Measurements from ENCODE around the gene BPIFB1.
A peak's percentile ranks its signal among the peaks of the same experiment; 100 is the strongest.

The BPIFB1 gene

GRCh38 chr20:33252460-33252859 is 30.6 kb upstream of the BPIFB1 start:
- peaks cover 0 to 3% (median 2%) of the 10 kb centered on the region in 5 experiments for H3K9me3 ChIP-seq (ENCODE audit: control extremely low read depth in 1 of 5, control insufficient read depth in 4 of 5, insufficient read depth in 2 of 5, low read depth in 1 of 5, low read length in 4 of 5)
- H3K27me3 ChIP-seq (replicated peaks in 2 of 5; ENCODE audit: control insufficient read depth in 4 of 5, insufficient read depth in 5 of 5, low read length in 4 of 5) = no peaks in the 10 kb centered on the region
- CTCF ChIA-PET = interaction anchor here (0.9 kb wide), 1 partner anchor 10 kb away, joined by 3 read pairs; no protein-coding TSS in a partner anchor
- no peaks in the 10 kb centered on the region for H3K36me3 ChIP-seq (ENCODE audit: control insufficient read depth in 4 of 4, insufficient read depth in 4 of 4, low read length in 3 of 4)
- POLR2A ChIA-PET = no interaction called here
- H3K4me1 ChIP-seq (ENCODE audit: control extremely low read depth in 1 of 4, control insufficient read depth in 4 of 4, insufficient read depth in 4 of 4, low read length in 3 of 4) = no peaks in the 10 kb centered on the region
- DNase-seq = no peak
- 90% methylated on average over 1 of the region's 3 CpGs for WGBS (ENCODE audit: insufficient coverage)
- no peak overlapping the region for H3K27ac ChIP-seq (ENCODE audit: insufficient read depth in 1 of 2, low read depth in 1 of 2, low read length in 2 of 2, poor library complexity in 1 of 2, severe bottlenecking in 2 of 2)
- H3K4me3 ChIP-seq (ENCODE audit: control insufficient read depth in 1 of 7, extremely low read depth in 1 of 7, insufficient read depth in 4 of 7, low read depth in 2 of 7, low read length in 6 of 7) = no peak overlapping the region

- no peak for DNase-seq
- no CpG with 5 or more reads among the region's 2 CpGs for WGBS (ENCODE audit: insufficient coverage)
- ChIA-PET CTCF (no interaction called here), POLR2A (no interaction called here)
- peaks cover 0 to 3% (median 2%) of the 10 kb centered on the region in 5 experiments for H3K9me3 ChIP-seq (ENCODE audit: control extremely low read depth in 1 of 5, control insufficient read depth in 4 of 5, insufficient read depth in 2 of 5, low read depth in 1 of 5, low read length in 4 of 5)
- H3K4me1 ChIP-seq (ENCODE audit: control extremely low read depth in 1 of 4, control insufficient read depth in 4 of 4, insufficient read depth in 4 of 4, low read length in 3 of 4) = no peaks in the 10 kb centered on the region
- H3K27ac ChIP-seq (ENCODE audit: insufficient read depth in 1 of 2, low read depth in 1 of 2, low read length in 2 of 2, poor library complexity in 1 of 2, severe bottlenecking in 2 of 2) = no peak overlapping the region
- H3K4me3 ChIP-seq (ENCODE audit: control insufficient read depth in 1 of 7, extremely low read depth in 1 of 7, insufficient read depth in 4 of 7, low read depth in 2 of 7, low read length in 6 of 7) = no peak overlapping the region
- H3K27me3 ChIP-seq (replicated peaks in 2 of 5; ENCODE audit: control insufficient read depth in 4 of 5, insufficient read depth in 5 of 5, low read length in 4 of 5) = peaks cover 0 to 2% (median 0%) of the 10 kb centered on the region in 5 experiments
- no peaks in the 10 kb centered on the region for H3K36me3 ChIP-seq (ENCODE audit: control insufficient read depth in 4 of 4, insufficient read depth in 4 of 4, low read length in 3 of 4)
These were observed 28.0 kb upstream of the BPIFB1 start for GRCh38 chr20:33255005-33255404.

- ChIA-PET POLR2A (no interaction called here), CTCF (no interaction called here)
- Histone ChIP-seq H3K27ac (ENCODE audit: insufficient read depth in 1 of 2, low read depth in 1 of 2, low read length in 2 of 2, poor library complexity in 1 of 2, severe bottlenecking in 2 of 2) (no peak overlapping the region), H3K4me3 (ENCODE audit: control insufficient read depth in 1 of 7, extremely low read depth in 1 of 7, insufficient read depth in 4 of 7, low read depth in 2 of 7, low read length in 6 of 7) (no peak overlapping the region), H3K36me3 (ENCODE audit: control insufficient read depth in 4 of 4, insufficient read depth in 4 of 4, low read length in 3 of 4) (no peaks in the 10 kb centered on the region), H3K9me3 (ENCODE audit: control extremely low read depth in 1 of 5, control insufficient read depth in 4 of 5, insufficient read depth in 2 of 5, low read depth in 1 of 5, low read length in 4 of 5) (peaks cover 0 to 5% (median 2%) of the 10 kb centered on the region in 5 experiments), H3K27me3 (replicated peaks in 2 of 5; ENCODE audit: control insufficient read depth in 4 of 5, insufficient read depth in 5 of 5, low read length in 4 of 5) (peaks cover 0 to 2% (median 0%) of the 10 kb centered on the region in 5 experiments), H3K4me1 (ENCODE audit: control extremely low read depth in 1 of 4, control insufficient read depth in 4 of 4, insufficient read depth in 4 of 4, low read length in 3 of 4) (peaks cover 0 to 5% (median 4%) of the 10 kb centered on the region in 4 experiments)
- WGBS (ENCODE audit: insufficient coverage) = 96% methylated on average over 2 of the region's 5 CpGs
- no peak for DNase-seq
These were observed 25.8 kb upstream of the BPIFB1 start for GRCh38 chr20:33257237-33257636.

GRCh38 chr20:33259371-33259770 is 23.6 kb upstream of the BPIFB1 start:
- no peak for DNase-seq
- POLR2A ChIA-PET = no interaction called here
- Histone ChIP-seq H3K4me1 (ENCODE audit: control extremely low read depth in 1 of 4, control insufficient read depth in 4 of 4, insufficient read depth in 4 of 4, low read length in 3 of 4) (peaks cover 0 to 11% (median 8%) of the 10 kb centered on the region in 4 experiments), H3K9me3 (ENCODE audit: control extremely low read depth in 1 of 5, control insufficient read depth in 4 of 5, insufficient read depth in 2 of 5, low read depth in 1 of 5, low read length in 4 of 5) (peaks cover 0 to 3% (median 2%) of the 10 kb centered on the region in 5 experiments), H3K27me3 (replicated peaks in 2 of 5; ENCODE audit: control insufficient read depth in 4 of 5, insufficient read depth in 5 of 5, low read length in 4 of 5) (peaks cover 0 to 2% (median 0%) of the 10 kb centered on the region in 5 experiments), H3K4me3 (ENCODE audit: control insufficient read depth in 1 of 7, extremely low read depth in 1 of 7, insufficient read depth in 4 of 7, low read depth in 2 of 7, low read length in 6 of 7) (no peak overlapping the region), H3K27ac (ENCODE audit: insufficient read depth in 1 of 2, low read depth in 1 of 2, low read length in 2 of 2, poor library complexity in 1 of 2, severe bottlenecking in 2 of 2) (no peak overlapping the region), H3K36me3 (ENCODE audit: control insufficient read depth in 4 of 4, insufficient read depth in 4 of 4, low read length in 3 of 4) (no peaks in the 10 kb centered on the region)
- CTCF ChIA-PET = interaction anchor here (1.4 to 1.7 kb wide), 2 partner anchors 29 to 40 kb away, joined by 3 to 5 read pairs; no protein-coding TSS in a partner anchor
- 61% methylated on average over 5 of the region's 5 CpGs for WGBS (ENCODE audit: insufficient coverage)

- Histone ChIP-seq H3K36me3 (ENCODE audit: control insufficient read depth in 4 of 4, insufficient read depth in 4 of 4, low read length in 3 of 4) (no peaks in the 10 kb centered on the region), H3K27me3 (replicated peaks in 2 of 5; ENCODE audit: control insufficient read depth in 4 of 5, insufficient read depth in 5 of 5, low read length in 4 of 5) (peaks cover 0 to 2% (median 0%) of the 10 kb centered on the region in 5 experiments), H3K9me3 (ENCODE audit: control extremely low read depth in 1 of 5, control insufficient read depth in 4 of 5, insufficient read depth in 2 of 5, low read depth in 1 of 5, low read length in 4 of 5) (peaks cover 0 to 2% (median 0%) of the 10 kb centered on the region in 5 experiments), H3K4me1 (ENCODE audit: control extremely low read depth in 1 of 4, control insufficient read depth in 4 of 4, insufficient read depth in 4 of 4, low read length in 3 of 4) (peaks cover 0 to 11% (median 8%) of the 10 kb centered on the region in 4 experiments), H3K4me3 (ENCODE audit: control insufficient read depth in 1 of 7, extremely low read depth in 1 of 7, insufficient read depth in 4 of 7, low read depth in 2 of 7, low read length in 6 of 7) (no peak overlapping the region), H3K27ac (ENCODE audit: insufficient read depth in 1 of 2, low read depth in 1 of 2, low read length in 2 of 2, poor library complexity in 1 of 2, severe bottlenecking in 2 of 2) (no peak overlapping the region)
- CTCF ChIA-PET = no interaction called here
- POLR2A ChIA-PET = no interaction called here
- 100% methylated on average over 3 of the region's 4 CpGs for WGBS (ENCODE audit: insufficient coverage)
- DNase-seq = peak in 2 of 3 donors; percentile 16 to 17
These were observed 21.5 kb upstream of the BPIFB1 start for GRCh38 chr20:33261465-33261864.

GRCh38 chr20:33262658-33263065 is 20.4 kb upstream of the BPIFB1 start:
- DNase-seq = peak; percentile 41 to 54 (median 52)
- Histone ChIP-seq H3K4me1 (ENCODE audit: control extremely low read depth in 1 of 4, control insufficient read depth in 4 of 4, insufficient read depth in 4 of 4, low read length in 3 of 4) (peaks cover 0 to 14% (median 9%) of the 10 kb centered on the region in 4 experiments), H3K9me3 (ENCODE audit: control extremely low read depth in 1 of 5, control insufficient read depth in 4 of 5, insufficient read depth in 2 of 5, low read depth in 1 of 5, low read length in 4 of 5) (peaks cover 0 to 2% (median 0%) of the 10 kb centered on the region in 5 experiments), H3K27me3 (replicated peaks in 2 of 5; ENCODE audit: control insufficient read depth in 4 of 5, insufficient read depth in 5 of 5, low read length in 4 of 5) (peaks cover 0 to 2% (median 0%) of the 10 kb centered on the region in 5 experiments), H3K27ac (ENCODE audit: insufficient read depth in 1 of 2, low read depth in 1 of 2, low read length in 2 of 2, poor library complexity in 1 of 2, severe bottlenecking in 2 of 2) (no peak overlapping the region), H3K4me3 (ENCODE audit: control insufficient read depth in 1 of 7, extremely low read depth in 1 of 7, insufficient read depth in 4 of 7, low read depth in 2 of 7, low read length in 6 of 7) (no peak overlapping the region), H3K36me3 (ENCODE audit: control insufficient read depth in 4 of 4, insufficient read depth in 4 of 4, low read length in 3 of 4) (no peaks in the 10 kb centered on the region)
- ChIA-PET POLR2A (no interaction called here), CTCF (interaction anchor here (0.6 to 1.3 kb wide), 6 partner anchors 10 to 37 kb away, joined by 3 read pairs; partner anchors contain the start of gene BPIFA1)
- WGBS (ENCODE audit: insufficient coverage) = 44% methylated on average over 4 of the region's 5 CpGs

GRCh38 chr20:33263784-33264183 is 19.2 kb upstream of the BPIFB1 start:
- H3K36me3 ChIP-seq (ENCODE audit: control insufficient read depth in 4 of 4, insufficient read depth in 4 of 4, low read length in 3 of 4) = no peaks in the 10 kb centered on the region
- peaks cover 0 to 2% (median 0%) of the 10 kb centered on the region in 5 experiments for H3K9me3 ChIP-seq (ENCODE audit: control extremely low read depth in 1 of 5, control insufficient read depth in 4 of 5, insufficient read depth in 2 of 5, low read depth in 1 of 5, low read length in 4 of 5)
- H3K27ac ChIP-seq (ENCODE audit: insufficient read depth in 1 of 2, low read depth in 1 of 2, low read length in 2 of 2, poor library complexity in 1 of 2, severe bottlenecking in 2 of 2) = no peak overlapping the region
- DNase-seq = no peak
- POLR2A ChIA-PET = no interaction called here
- peaks cover 0 to 19% (median 10%) of the 10 kb centered on the region in 4 experiments for H3K4me1 ChIP-seq (ENCODE audit: control extremely low read depth in 1 of 4, control insufficient read depth in 4 of 4, insufficient read depth in 4 of 4, low read length in 3 of 4)
- peaks cover 0 to 2% (median 0%) of the 10 kb centered on the region in 5 experiments for H3K27me3 ChIP-seq (replicated peaks in 2 of 5; ENCODE audit: control insufficient read depth in 4 of 5, insufficient read depth in 5 of 5, low read length in 4 of 5)
- H3K4me3 ChIP-seq (ENCODE audit: control insufficient read depth in 1 of 7, extremely low read depth in 1 of 7, insufficient read depth in 4 of 7, low read depth in 2 of 7, low read length in 6 of 7) = no peak overlapping the region
- CTCF ChIA-PET = interaction anchor here (1.1 kb wide), 2 partner anchors 28 to 33 kb away, joined by 3 read pairs; partner anchors contain the start of gene BPIFA1
- 86% methylated on average over 4 of the region's 5 CpGs for WGBS (ENCODE audit: insufficient coverage)

Measured in common myeloid progenitor, CD34-positive (primary cell).